Astrocyte of the cerebellum (primary cell): Measurements from ENCODE around the gene CYP3A5.
"Not testable (repeated sequence)": the region's sequence is repeated elsewhere in the genome, so short reads cannot be mapped to it uniquely, and the experiment has no call there.

ENCODE experiments used
- DNase-seq: peaks from one replicate; pipeline ENCODE4 v3.0.0-alpha.2; 2011; ENCODE audit warnings: low read depth
- H3K4me3 ChIP-seq: 2 replicates; pipeline ENCODE4 v1.5.1; 2011; ENCODE audit warnings: mild to moderate bottlenecking, low read depth, low read length, moderate library complexity
- in situ Hi-C: cut with HindIII; loops from 2 replicates; pipeline ENCODE4 v1.10.0; 2017; ENCODE audit warnings: low sequenced_read_pairs
- TF ChIP-seq, protein P1 (sequence below): IDR thresholded peaks from 2 replicates; pipeline ENCODE4 v1.5.1; 2012; ENCODE audit warnings: low read length, low read depth, moderate library complexity, mild to moderate bottlenecking; ENCODE audit errors: missing control alignments

Gene CYP3A5

DNA sequence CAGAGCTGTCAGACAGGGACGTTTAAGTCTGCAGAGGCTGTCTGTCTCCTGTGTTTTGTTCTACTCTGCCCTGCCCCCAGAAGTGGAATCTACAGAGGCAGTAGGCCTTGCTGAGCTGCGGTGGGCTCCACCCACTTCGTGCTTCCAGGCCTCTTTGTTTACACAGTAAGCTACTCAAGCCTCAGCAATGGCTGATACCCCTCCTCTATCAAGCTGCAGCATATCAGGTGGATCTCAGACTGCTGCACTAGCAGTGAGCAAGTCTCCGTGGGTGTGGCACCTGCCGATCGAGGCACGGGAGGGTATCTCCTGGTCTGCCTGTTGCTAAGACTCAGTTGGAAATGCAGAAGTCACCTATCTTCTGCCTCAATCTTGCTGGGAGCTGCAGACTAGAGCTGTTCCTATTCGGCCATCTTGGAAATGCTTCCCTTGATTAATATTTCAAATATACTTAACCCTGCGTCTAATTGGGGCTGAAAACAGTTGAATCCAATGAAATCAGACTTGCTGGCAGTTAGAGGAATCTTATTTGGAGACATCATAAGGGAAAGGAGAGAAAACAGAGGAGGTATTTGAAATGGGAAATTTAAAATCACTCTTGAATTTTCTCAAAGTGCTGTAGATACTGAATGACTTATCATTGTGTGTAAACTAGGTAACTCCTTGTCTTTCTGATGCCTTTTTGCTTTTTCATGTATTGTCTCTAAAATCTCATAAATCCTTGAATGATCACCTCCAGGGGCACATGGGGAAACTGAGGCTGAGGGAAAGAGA, 13.8 kb upstream of the CYP3A5 start:
- DNase-seq: no peak
- no peak overlapping the region for H3K4me3 ChIP-seq
- in situ Hi-C loops: no loop called here
- TF ChIP-seq, protein P1, sequence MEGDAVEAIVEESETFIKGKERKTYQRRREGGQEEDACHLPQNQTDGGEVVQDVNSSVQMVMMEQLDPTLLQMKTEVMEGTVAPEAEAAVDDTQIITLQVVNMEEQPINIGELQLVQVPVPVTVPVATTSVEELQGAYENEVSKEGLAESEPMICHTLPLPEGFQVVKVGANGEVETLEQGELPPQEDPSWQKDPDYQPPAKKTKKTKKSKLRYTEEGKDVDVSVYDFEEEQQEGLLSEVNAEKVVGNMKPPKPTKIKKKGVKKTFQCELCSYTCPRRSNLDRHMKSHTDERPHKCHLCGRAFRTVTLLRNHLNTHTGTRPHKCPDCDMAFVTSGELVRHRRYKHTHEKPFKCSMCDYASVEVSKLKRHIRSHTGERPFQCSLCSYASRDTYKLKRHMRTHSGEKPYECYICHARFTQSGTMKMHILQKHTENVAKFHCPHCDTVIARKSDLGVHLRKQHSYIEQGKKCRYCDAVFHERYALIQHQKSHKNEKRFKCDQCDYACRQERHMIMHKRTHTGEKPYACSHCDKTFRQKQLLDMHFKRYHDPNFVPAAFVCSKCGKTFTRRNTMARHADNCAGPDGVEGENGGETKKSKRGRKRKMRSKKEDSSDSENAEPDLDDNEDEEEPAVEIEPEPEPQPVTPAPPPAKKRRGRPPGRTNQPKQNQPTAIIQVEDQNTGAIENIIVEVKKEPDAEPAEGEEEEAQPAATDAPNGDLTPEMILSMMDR: no peak

DNA sequence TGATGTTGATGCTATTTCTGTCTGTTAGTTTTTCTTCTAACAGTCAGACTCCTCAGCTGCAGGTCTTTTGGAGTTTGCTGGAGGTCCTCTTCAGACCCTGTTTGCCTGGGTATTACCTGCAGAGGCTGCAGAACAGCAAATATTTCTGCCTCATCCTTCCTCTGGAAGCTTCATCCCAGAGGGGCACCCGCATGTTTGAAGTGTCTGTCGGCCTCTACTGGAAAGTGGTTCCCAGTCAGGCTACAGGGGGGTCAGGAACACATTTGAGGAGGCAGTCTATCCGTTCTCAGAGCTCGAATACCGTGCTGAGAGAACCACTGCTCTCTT, 13.3 kb upstream of the CYP3A5 start:
- no peak overlapping the region for H3K4me3 ChIP-seq
- in situ Hi-C loops: no loop called here
- no peak for DNase-seq
- TF ChIP-seq, protein P1: no peak

DNA sequence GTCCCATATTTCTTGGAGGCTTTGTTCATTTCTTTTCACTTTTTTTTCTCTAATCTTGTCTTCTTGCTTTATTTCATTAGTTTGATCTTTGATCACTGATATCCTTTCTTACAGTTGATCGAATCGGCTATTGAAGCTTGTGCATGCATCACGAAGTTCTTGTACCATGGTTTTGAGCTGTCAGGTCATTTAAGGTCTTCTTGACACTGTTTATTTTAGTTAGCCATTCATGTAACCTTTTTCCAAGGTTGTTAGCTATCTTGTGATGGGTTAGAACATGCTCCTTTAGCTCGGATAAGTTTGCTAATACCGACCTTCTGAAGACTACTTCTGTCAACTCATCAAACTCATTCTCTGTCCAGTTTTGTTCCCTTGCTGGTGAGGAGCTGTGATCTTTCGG, 12.8 kb upstream of the CYP3A5 start:
- in situ Hi-C loops, H3K4me3 ChIP-seq, DNase-seq: not testable (repeated sequence)

DNA sequence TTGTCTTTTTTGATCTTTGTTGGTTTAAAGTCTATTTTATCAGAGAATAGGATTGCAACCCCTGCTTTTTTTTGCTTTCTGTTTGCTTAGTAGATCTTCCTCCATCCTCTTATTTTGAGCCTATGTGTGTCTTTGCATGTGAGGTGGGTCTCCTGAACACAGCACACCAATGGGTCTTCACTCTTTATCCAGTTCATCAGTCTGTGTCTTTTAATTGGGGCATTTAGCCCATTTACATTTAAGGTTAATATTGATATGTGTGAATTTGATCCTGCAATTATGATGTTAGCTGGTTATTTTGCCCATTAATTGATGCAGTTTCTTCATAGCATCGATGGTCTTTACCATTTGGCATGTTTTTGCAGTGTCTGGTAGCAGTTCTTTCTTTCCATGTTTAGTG, 11.9 kb upstream of the CYP3A5 start:
- H3K4me3 ChIP-seq, in situ Hi-C loops, DNase-seq: not testable (repeated sequence)

DNA sequence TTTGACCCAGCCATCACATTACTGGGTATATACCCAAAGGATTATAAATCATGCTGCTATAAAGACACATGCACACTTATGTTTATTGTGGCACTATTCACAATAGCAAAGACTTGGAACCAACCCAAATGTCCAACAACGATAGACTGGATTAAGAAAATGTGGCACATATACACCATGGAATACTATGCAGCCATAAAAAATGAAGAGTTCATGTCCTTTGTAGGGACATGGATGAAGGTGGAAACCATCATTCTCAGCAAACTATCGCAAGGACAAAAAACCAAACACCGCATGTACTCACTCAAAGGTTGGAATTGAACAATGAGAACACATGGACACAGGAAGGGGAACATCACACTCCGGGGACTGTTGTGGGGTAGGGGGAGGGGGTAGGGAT, 11.1 kb upstream of the CYP3A5 start:
- in situ Hi-C loops: not testable (repeated sequence)

DNA sequence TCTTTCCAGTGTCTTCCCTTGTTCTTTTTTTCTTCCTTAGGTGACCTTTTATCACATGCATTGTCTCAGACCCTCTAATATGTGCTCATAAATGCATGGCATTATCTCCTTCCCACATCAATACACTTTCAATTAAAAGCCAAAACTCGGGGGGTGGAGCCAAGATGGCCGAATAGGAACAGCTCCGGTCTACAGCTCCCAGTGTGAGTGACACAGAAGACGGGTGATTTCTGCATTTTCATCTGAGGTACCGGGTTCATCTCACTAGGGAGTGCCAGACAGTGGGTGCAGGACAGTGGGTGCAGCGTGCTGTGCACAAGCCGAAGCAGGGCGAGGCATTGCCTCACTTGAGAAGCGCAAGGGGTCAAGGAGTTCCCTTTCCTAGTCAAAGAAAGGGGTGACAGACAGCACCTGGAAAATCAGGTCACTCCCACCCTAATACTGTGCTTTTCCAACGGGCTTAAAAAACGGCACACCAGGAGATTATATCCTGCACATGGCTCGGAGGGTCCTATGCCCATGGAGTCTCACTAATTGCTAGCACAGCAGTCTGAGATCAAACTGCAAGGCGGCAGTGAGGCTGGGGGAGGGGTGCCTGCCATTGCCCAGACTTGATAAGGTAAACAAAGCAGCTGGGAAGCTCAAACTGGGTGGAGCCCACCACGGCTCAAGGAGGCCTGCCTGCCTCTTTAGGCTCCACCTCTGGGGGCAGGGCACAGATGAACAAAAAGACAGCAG, 6.2 kb upstream of the CYP3A5 start:
- in situ Hi-C loops, DNase-seq, H3K4me3 ChIP-seq: not testable (repeated sequence)

More for the DNA sequence above, 11.1 kb upstream of the CYP3A5 start:
- H3K4me3 ChIP-seq, DNase-seq: not testable (repeated sequence)

DNA sequence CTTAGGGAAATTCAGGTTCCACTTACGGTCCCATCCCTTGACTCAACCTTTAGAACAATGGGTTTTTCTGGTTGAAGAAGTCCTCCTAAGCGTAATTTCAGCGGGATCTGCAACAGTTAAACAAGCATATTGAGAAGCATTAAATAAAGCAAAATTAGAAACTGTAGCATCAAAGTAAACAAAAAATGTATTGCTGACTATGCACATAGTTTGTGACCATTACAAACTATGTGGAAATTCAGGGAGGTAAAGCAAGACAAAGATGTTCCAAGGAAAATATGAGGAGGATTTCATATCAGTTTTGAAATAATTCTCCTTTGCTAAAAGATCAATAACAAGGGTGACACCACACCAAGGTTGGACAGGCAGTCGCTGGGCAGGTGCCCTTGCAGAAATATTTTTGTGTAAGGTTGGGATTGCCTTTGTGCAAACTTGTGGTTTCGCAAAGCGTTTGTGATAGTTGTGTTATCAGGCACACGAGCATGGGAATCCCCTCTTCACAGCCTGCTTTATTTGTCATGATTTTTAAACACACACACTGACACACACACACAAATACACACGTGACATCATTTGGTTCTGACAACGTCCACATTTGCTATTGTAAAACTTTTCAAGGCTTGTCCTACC, 5.4 kb upstream of the CYP3A5 start:
- DNase-seq: no peak
- H3K4me3 ChIP-seq: no peak overlapping the region
- in situ Hi-C loops: no loop called here
- TF ChIP-seq, protein P1: no peak

DNA sequence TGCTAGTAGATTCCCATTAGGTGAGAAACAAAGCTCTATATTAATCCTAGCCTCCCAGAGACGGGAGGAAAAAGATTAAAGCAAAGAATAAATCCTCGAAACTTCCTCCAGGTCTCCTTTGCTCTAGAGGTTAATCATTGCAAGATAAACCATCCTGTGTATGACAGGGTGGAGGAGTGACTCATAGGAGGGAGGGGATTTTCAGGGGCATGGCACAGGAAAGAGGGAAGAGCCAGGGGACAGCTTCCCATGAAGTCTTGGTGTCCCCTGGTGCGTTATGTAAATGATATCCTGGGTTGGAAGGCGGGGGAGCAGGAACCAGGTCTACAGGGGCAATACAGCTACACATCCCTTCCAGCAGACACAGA, 780 bp downstream of the CYP3A5 start:
- in situ Hi-C loops: no loop called here
- H3K4me3 ChIP-seq: no peak overlapping the region
- no peak for DNase-seq
- TF ChIP-seq, protein P1: no peak
